GM19025 (cell line): ENCODE data around the gene WASF1.
"Not testable (repeated sequence)": the region's sequence is repeated elsewhere in the genome, so short reads cannot be mapped to it uniquely, and the experiment has no call there.

Source experiments
- ATAC-seq: cut with Tn5 transposase; IDR thresholded peaks from one replicate; pipeline ENCODE4 v1.9.1; 2021; ENCODE audit warnings: mild to moderate bottlenecking, low read depth, moderate library complexity; ENCODE audit not compliant: unreplicated experiment

WASF1 gene

DNA sequence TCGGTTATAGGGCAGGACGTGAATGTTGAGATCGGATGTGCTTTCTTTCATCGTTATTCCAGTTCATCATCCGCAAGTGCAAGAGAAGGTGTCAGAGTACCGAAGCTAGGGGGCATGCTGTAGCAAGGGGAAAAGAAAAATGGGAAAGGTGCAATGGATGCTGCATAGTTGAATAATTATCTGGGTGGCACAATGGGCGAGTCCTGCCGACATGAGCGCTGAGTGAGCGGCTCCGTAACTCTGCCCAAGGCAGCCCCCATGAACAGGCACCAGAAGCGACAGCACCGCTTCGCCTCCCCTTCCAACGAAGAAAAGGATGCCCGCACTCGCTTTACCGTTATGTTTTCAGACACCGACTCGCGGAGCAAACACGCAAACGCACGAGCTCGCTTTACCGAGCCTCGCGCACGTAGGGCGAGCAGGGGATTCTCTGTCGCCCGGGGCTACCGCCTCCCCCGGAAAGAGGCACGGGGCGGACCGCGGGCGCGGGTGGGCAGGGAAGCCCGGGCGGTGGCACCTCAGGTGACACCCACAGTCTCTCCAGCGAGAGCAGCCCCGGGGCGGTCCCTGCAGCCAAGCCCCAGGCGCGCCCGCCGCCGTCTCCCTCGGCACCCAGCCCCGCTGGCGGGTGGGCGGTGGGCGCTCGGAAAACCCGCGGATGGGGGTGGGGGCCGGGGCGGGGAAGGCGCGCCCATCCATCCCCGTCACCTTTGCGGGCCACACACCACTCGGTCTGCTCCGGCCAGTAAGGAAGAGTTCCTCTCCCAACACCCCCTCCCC is 654 bp downstream of the WASF1 start:
- peak; percentile 27 for ATAC-seq

DNA sequence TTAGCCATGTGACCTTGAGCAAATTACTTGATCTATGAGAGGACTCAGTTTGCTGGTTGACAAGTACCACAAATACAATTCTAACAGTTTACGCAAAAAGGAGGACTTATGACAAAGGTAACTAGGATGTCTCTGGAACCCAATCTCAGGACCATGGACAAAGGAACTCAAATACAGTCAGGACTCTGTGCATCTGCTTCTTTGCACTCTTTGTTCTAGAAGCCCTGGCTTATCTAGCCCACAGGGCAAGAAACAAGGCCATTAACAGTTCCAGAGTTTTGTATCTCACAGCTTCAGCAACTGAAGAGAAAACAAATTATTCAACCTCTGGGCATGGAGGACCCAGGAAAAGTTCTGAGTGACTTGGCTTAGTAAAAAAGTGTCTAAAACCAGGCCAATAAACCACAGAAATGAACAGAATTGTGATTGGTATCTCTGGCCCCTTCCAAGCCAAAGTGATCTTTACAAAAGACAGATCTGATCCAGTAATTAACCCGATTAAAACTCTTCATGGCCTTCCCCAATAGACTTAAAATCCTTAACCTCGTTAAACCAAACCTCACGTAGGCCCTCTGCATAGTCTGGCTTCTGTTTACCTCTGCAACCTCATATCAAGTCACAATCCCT is 5.9 kb downstream of the WASF1 start:
- ATAC-seq = no peak

- no peak for ATAC-seq
These were observed 9.4 kb downstream of the WASF1 start for GRCh38 chr6:110170081-110170480.

DNA sequence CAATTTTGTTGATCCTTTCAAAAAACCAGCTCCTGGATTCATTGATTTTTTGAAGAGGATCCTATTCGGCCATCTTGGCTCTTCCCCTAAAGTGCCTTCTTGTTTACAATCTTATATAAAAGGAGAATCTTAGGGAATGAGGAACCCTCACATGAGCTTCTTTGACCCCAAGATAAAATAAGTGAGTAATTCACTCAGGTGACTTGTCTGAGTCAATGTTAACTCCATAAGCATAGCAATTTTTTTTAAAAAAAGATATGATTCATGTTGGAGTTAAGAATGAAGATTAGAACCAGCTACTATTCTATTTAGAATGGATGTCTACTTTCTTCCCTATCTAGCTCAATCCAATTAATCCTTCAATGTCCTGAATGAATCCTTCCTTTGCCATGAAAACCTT is 21.0 kb downstream of the WASF1 start:
- ATAC-seq = no peak

DNA sequence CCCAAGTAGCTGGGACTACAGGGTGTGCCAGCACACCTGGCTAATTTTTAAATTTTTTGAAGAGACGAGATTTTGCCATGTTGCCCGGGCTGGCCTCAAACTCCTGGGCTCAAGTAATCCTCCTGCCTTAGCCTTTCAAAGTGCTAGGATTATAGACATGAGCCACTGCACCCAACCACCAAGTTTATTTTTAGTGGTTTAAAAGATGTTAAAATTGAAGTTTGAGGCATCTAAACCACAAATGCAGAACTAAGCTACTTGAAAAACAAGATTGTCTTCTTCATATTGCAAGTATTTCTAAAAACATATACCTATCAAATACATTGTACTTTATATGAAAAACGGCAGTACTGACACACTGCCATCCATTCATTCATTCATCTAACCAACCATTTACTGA is 31.6 kb downstream of the WASF1 start:
- no peak for ATAC-seq

DNA sequence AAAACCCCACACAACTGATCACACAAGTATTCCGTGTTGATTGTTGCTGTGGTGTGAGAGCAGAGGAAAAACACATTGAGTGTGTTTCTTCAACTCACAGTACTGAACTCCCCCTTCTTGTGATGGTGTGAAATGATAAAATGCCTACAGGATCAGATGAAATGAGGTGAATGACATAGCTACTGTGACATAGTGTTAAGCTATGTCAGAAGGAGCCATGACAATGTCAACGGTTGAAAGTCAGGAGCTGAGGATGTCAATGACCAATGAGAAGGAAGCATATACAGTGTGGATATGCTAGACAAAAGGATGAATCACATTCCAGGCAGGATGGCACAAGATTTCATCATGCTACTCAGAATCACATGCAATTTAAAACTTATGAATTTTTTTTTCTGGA is 38.8 kb downstream of the WASF1 start:
- ATAC-seq = no peak

- ATAC-seq = no peak
These were observed 40.4 kb downstream of the WASF1 start for GRCh38 chr6:110139052-110139451.

DNA sequence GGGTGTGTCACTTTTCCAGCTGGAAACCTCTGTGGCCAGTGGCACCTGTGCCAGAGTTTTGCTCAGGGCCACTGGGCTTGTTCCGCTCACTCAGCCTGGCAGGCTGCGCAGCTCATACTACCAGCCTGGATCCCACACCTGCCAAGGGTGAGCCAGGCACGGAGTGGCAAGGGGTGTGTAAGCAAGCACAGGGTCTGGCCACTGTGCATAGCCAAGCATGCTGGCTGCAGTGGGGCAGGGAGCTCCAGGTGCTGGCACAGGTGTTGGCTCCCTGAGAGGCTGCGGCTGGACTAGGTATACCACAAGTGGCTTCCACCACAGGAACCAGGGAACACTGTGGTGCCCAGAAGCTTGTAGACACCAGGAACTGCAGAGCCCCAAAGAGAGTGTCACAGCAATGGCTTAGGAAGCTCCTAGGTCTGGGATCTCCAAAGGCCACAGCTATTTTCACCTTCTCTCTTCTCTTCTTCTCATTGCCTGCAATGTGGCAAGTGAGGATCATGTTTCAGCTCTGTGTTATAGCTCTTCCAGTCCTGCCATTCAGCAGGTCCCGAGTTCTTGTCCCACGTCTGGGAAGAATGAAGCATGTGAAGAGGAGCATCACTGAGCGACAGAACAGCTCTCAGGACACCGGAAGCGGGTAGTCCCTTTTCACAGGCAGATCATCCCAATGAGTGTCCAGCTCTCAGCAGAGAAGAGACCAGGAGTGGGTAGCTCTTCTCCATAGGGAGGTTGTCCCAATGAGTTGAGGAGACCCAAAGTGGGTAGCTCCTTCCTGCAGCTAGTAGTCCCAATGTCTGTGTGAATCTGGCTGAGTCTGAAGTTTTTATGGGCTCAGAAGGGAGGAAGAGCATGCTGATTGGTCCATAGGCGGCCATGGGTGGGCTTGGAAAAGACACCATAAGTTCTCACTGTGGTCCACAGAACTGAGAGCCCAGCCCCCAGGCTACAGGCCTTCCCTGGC is 41.3 kb downstream of the WASF1 start:
- no peak for ATAC-seq

GRCh38 chr6:110130362-110130761 is 49.1 kb downstream of the WASF1 start:
- ATAC-seq = no peak

DNA sequence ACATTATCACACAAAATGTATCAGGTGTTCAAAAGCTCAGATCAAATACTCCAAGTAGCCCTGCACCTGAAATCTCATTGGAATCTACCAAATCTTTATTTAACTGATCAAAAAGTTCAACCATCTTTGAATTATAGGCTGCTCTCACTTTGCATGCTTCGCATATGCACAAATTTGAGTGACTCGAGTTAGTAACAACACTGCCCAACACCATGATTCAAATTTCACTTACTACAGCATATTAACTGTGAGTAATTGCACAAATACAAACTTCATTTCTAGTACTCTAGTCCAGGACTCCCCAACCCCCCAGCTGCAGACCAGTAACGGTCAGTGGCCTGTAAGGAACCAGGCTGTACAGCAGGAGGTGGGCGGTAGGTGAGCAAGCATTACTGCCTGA is 51.1 kb downstream of the WASF1 start:
- ATAC-seq = no peak

GRCh38 chr6:110125361-110125760 is 54.1 kb downstream of the WASF1 start:
- no peak for ATAC-seq

DNA sequence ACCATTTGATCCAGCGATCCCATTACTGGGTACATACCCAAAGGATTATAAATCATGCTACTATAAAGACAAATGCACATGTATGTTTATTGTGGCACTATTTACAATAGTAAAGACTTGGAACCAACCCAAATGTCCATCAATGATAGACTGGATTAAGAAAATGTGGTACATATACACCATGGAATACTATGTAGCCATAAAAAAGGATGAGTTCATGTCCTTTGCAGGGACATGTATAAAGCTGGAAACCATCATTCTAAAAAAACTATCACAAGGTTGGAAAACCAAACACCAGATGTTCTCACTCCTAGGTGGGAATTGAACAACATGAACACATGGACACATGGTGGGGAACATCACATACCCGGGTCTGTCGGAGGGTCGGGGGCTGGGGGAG is 57.8 kb downstream of the WASF1 start:
- not testable (repeated sequence) for ATAC-seq

DNA sequence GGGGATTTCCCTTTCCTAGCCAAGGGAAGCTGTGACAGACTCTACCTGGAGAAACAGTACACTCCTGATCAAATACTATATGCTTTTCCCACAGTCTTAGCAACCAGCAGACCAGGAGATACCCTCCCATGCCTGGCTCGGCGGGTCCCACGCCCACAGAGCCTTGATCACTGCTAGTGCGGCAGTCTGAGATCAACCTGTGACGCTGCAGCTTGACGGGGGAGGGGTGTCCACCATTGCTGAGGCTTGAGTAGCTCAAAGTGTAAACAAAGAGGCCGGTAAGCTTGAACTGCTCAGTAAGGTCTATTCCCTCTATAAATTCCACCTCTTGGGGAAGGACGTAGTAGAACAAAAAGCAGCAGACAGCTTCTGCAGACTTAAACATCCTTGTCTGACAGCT is 63.2 kb downstream of the WASF1 start:
- ATAC-seq = no peak

- ATAC-seq = no peak
These were observed 65.5 kb downstream of the WASF1 start for GRCh38 chr6:110114004-110114403.

DNA sequence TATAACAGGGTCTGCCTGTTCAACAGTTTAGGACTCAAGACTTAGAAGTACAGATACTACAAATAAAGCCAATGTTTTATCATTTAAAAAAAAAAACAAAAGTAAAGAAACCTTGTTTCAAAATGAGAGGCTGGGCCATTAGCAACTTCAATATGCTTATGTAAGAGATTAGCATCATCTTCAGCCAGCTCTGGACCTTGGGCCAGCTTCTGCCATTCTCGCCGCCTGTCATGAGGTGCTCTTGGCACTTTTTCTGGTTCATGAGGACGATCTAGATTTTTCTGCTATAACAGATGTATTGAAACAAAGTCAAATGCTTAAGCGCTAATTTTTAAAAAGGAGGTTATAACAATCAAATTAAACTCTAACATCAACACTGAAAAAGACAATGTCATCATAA is 74.2 kb downstream of the WASF1 start:
- no peak for ATAC-seq

DNA sequence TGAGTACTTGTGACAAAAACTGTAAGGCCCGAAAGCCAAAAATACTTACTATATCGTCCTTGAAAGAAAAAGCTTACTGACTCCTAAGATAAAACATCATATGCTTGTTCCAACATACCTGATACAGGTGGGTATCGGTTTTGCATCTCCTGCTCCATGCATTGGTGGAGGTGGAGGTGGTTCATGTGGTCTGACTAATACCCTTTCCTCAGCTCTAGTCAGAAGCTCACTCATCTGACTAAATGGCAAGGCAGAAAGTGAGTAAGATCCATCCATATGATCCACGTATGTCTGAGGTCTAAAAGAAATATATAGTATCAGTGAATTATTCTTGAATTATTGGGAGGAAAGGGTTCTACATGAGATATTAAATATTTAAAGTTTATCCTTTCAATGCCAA is 76.2 kb downstream of the WASF1 start:
- ATAC-seq = no peak

GRCh38 chr6:110102411-110102810 is 77.1 kb downstream of the WASF1 start:
- no peak for ATAC-seq

GRCh38 chr6:110101885-110102284 is 77.6 kb downstream of the WASF1 start:
- no peak for ATAC-seq

- no peak for ATAC-seq
These were observed 80.9 kb downstream of the WASF1 start for GRCh38 chr6:110098511-110099116.

DNA sequence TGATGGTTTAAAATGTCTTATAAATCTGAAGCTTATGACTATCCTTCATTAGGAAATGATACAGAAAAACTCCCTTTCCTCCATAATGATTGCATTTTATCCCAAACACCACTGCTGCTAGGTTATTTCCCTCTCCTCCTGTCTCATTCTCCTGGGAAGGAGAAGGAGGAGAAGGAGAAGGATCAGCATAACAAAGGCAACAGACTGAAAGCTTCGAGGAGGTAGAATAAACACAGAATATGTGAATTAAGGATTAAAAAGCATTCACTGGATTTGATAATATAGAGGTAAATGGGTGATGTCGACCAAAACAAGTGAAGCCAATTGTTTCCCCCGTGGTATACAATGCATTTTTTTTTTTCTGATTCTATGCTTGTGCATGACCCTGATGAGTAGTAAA is 82.0 kb downstream of the WASF1 start:
- ATAC-seq = no peak

- no peak for ATAC-seq
These were observed 83.5 kb downstream of the WASF1 start for GRCh38 chr6:110095935-110096334.
